Activated T-cell treated with anti-CD3 and anti-CD28 coated beads, Interleukin-2, amount 50 U/mL, for 1 hour (primary cell): Measurements from ENCODE around the gene AP3B1.

ENCODE experiments used
- DNase-seq: peaks from one replicate; pipeline ENCODE4 v3.0.0-alpha.2; 2020

AP3B1 gene

DNA sequence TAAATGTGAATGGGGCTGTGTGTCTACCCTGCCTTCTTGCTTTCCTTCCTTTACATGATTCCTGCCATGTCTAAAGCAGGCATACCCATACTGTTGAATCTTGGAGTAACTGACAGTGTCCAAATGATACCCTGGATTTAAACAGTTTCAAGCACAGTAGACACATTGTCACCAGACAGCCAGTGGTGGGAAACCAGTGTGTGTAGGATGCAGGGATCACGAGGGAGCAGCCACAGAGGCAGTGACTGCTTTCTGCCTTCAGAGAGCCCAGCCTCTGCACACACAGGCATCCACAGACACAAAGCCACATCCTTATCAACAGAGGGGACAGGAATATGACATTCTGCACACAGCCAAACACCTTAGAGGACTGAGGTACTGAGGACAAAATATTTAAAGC is 334.2 kb downstream of the AP3B1 start:
- no peak for DNase-seq

DNA sequence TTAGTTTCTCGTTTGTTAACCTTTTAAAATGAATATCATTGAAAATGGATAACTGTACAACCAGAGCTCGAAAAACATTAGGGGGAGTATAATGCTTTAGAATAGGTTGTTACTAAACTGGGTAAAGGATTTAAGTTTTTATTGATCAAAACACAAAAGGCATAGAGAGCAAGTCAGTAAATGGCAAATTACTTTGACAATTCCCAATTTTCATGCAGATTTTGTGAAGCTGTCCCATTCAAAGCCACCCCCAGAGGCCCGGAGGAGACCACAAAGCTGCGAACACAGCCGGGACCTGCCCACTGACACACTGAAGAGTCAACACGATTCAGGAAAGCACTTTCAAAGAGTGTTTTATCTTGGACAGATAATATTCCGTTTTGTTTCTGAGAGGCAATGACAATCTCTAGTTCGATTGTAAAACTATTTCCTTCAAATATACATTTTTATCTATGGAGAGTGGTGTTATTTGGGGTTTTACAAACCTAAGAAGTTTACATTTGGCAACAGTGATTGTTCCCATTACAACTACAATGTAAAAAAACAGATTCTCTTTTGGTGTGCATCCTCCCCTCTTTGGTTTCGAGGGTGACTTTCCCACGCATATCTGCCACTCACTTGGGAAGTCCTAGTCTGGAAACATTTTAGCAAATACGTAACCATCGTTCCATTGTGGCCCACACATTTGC is 335.7 kb downstream of the AP3B1 start:
- DNase-seq, result no peak

DNA sequence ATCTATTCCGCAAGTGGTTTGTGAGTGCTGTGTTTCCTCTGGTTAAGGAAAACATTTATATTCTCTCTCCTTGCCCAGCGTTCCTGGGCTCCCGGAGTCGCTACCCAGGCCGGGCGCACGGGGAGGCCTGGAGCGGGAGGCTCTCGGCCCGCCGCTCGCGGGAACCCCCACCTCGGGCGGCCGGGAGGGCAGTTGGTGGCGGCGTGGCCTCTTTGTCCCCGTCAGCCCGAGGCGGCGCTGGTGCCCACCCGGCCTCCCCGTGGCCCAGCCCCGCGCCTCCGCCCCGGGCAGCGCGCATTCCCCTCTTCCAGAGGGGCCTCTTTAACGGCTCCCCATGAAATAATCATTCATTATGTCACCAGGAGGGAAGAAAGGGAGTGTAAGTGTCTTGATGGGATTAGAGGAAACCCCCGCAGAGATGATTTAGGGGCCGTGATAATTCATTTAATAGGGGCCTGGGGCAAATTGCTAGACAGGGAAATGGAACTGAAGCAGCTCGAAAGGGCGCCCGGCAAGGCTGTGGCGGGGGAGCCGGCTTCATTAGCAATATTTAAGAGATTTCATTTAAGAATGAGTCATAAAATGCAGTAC is 336.5 kb downstream of the AP3B1 start:
- no peak for DNase-seq

- no peak for DNase-seq
Observed at GRCh38 chr5:77957516-77957915, 337.0 kb downstream of the AP3B1 start.

DNA sequence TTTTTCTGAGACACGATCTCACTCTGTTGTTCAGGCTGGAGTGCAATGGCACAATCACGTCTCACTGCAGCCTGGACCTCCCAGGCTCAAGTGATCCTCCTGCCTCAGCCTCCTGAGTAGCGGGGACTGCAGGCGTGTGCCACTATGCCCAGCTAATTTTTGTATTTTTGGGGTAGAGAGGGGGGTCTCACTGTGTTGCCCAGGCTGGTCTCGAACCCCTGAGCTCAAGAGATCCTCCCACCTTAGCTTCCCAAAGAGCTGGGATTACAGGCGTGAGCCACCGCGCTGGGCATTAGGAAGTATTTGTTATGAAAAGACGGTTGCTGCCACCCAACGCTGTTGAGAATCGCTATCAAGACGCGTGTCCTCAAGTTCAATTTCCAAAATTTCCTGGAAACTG is 337.4 kb downstream of the AP3B1 start:
- DNase-seq, result no peak

- DNase-seq, result no peak
Observed at GRCh38 chr5:77955577-77955976, 338.9 kb downstream of the AP3B1 start.

DNA sequence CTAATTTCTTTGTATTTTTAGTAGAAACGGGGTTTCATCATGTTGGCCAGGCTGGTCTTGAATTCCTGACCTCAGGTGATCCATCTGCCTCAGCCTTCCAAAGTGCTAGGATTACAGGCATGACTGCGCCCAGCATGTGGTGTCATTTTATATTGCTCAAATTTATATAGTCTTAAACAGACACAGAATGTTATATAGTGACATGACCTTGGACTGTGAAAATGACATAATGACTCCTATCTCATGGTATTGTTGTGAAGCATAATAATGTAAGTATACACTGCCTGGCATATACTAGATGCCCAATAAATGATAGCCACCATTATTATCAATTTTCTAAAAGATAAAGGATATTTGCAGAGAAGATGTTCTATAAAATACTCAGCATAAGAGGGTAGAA is 341.1 kb downstream of the AP3B1 start:
- no peak for DNase-seq

DNA sequence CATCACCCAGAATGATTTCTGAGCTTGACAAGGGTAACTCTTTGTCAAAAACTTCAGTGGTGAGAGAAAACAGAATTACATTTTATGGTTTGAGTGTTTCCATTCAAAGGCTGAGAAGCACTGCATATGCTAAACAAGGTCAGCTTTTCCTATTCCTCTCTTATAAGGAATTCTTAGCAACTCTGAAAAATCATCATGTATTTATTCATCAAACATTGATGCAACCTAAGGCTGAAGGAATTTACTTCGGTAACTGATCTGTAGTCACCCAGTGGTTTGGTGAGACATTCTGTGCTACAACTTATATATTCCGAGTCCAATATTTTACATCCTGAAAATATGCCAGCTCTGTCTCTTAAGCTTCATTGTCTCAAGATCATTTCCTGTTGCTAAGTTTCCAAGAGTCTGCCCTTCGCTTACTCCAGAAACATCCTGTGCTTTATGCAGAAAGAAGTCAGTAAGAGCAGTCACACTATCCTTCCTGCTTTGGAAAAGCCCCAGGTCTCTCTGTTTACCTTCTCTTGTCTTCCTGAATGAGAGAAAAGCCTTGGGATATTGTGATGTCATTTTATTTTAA is 341.8 kb downstream of the AP3B1 start:
- DNase-seq, result no peak
